NK-92 treated with Interleukin-12 subunit alpha and Interleukin-12 subunit beta, amount 100 ng/mL, for 24 hours (cell line): ENCODE data around the gene TMEM184B.

ENCODE experiments used
- DNase-seq: peaks from one replicate; lab custom pipeline; 2025; lab: John Stamatoyannopoulos, UW

TMEM184B gene

GRCh38 chr22:38276166-38276565 is 3.4 kb upstream of the TMEM184B start:
- DNase-seq, result no peak

GRCh38 chr22:38273135-38273826 is 471 bp upstream of the TMEM184B start:
- no peak for DNase-seq

- no peak for DNase-seq
Observed at GRCh38 chr22:38271927-38272372, 860 bp downstream of the TMEM184B start.

- DNase-seq, result no peak
Observed at GRCh38 chr22:38271101-38271500, 1.7 kb downstream of the TMEM184B start.

- DNase-seq, result no peak
Observed at GRCh38 chr22:38270091-38270992, 2.5 kb downstream of the TMEM184B start.

- DNase-seq, result no peak
Observed at GRCh38 chr22:38269466-38269865, 3.3 kb downstream of the TMEM184B start.

- DNase-seq, result no peak
Observed at GRCh38 chr22:38267086-38267485, 5.7 kb downstream of the TMEM184B start.

GRCh38 chr22:38266120-38266519 is 6.7 kb downstream of the TMEM184B start:
- no peak for DNase-seq

GRCh38 chr22:38264322-38264843 is 8.4 kb downstream of the TMEM184B start:
- no peak for DNase-seq

- peak; percentile 7 for DNase-seq
Observed at GRCh38 chr22:38262051-38262795, 10.6 kb downstream of the TMEM184B start.

- DNase-seq, result no peak
Observed at GRCh38 chr22:38260761-38261681, 11.8 kb downstream of the TMEM184B start.

- DNase-seq, result no peak
Observed at GRCh38 chr22:38259370-38259769, 13.4 kb downstream of the TMEM184B start.

- no peak for DNase-seq
Observed at GRCh38 chr22:38258895-38259294, 13.9 kb downstream of the TMEM184B start.

- DNase-seq, result no peak
Observed at GRCh38 chr22:38257650-38258250, 15.1 kb downstream of the TMEM184B start.

- no peak for DNase-seq
Observed at GRCh38 chr22:38257181-38257580, 15.6 kb downstream of the TMEM184B start.

GRCh38 chr22:38255697-38256096 is 17.1 kb downstream of the TMEM184B start:
- no peak for DNase-seq

- no peak for DNase-seq
Observed at GRCh38 chr22:38251341-38251692, 21.5 kb downstream of the TMEM184B start.

- no peak for DNase-seq
Observed at GRCh38 chr22:38250643-38251340, 22.0 kb downstream of the TMEM184B start.

GRCh38 chr22:38249803-38250642 is 22.8 kb downstream of the TMEM184B start:
- no peak for DNase-seq
